HG03575 (cell line): ENCODE measurements around the gene TET1.
"Not testable (repeated sequence)": the region's sequence is repeated elsewhere in the genome, so short reads cannot be mapped to it uniquely, and the experiment has no call there.

ENCODE experiments used
- ATAC-seq: cut with Tn5 transposase; IDR thresholded peaks from one replicate; pipeline ENCODE4 v1.9.1; 2021; ENCODE audit not compliant: unreplicated experiment, insufficient number of reproducible peaks, low FRiP score; ENCODE audit errors: extremely low read depth

Gene TET1

GRCh38 chr10:68740676-68741075, 180.5 kb downstream of the TET1 start:
- ATAC-seq, result not testable (repeated sequence)

- no peak for ATAC-seq
Measured at GRCh38 chr10:68742397-68742796, 182.3 kb downstream of the TET1 start.
